ENCODE measurements around the gene ZNF775.

The ZNF775 gene

DNA sequence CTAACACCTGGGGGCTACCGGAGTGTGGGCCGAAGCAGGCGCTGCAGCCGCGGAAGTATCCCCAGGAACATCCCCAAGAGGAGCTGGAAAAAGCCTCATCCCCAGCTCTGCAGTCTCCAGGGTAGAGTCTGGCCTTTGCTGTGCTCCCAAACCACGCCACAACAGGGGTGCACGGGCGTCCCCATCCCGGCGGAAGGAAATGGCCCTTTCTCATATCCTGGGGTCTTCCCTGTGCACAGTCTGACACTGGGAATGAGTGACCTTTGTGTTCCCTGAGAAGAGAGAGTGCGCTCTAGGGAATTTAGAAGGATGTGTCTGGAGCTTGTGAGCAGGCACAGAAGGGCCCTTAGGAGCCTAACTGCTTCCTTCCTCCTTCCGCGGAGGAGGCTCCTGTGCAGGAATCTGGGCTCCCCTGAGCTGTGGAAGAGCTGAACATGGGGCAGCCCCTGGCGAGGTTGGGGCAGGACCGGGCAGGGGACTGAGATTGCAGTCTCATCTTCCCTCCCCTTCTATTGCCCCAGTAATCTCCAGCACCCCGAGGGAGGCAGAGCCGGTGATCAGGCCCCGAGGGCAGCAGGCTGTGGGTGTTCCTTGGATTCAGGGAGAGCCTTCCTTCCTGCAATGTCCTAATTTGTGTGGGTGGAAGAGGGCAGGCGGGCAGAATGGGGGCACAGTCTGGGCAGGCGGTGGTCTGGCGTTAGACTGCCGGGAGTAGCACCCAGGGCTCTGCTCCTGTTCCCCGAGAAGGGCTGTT, 9.2 kb upstream of the ZNF775 start:
- 59 to 67% methylated on average over 12 to 18 of the region's 23 CpGs for WGBS, 2 experiments (ENCODE audit: insufficient coverage in 2 of 2)
- Histone ChIP-seq H3K36me3 (ENCODE audit: control insufficient read depth, insufficient read depth, low read length) (peaks cover 51% of the 10 kb centered on the region), H3K9me3 (ENCODE audit: control insufficient read depth, low read length) (no peaks in the 10 kb centered on the region), H3K4me3 (ENCODE audit: extremely low read depth, insufficient read depth, low read length, poor library complexity, severe bottlenecking) (peak overlapping the region; percentile 80), H3K4me1 (ENCODE audit: control insufficient read depth, insufficient read depth, low read length, poor library complexity, severe bottlenecking) (peaks cover 51% of the 10 kb centered on the region), H3K27ac (ENCODE audit: low read depth, low read length, severe bottlenecking) (peak overlapping the region; percentile 98)

GRCh38 chr7:150370612-150371071, 8.5 kb upstream of the ZNF775 start:
- peak overlapping the region; percentile 80 for H3K4me3 ChIP-seq (ENCODE audit: extremely low read depth, insufficient read depth, low read length, poor library complexity, severe bottlenecking)
- peak overlapping the region; percentile 98 for H3K27ac ChIP-seq (ENCODE audit: low read depth, low read length, severe bottlenecking)
- WGBS, 2 experiments (ENCODE audit: insufficient coverage in 2 of 2) = 82 to 90% methylated on average over 3 of the region's 3 CpGs
- H3K9me3 ChIP-seq (ENCODE audit: control insufficient read depth, low read length) = no peaks in the 10 kb centered on the region
- H3K4me1 ChIP-seq (ENCODE audit: control insufficient read depth, insufficient read depth, low read length, poor library complexity, severe bottlenecking) = peaks cover 53% of the 10 kb centered on the region
- peaks cover 56% of the 10 kb centered on the region for H3K36me3 ChIP-seq (ENCODE audit: control insufficient read depth, insufficient read depth, low read length)

GRCh38 chr7:150371131-150371995, 7.8 kb upstream of the ZNF775 start:
- no peaks in the 10 kb centered on the region for H3K9me3 ChIP-seq (ENCODE audit: control insufficient read depth, low read length)
- no peak overlapping the region for H3K4me3 ChIP-seq (ENCODE audit: extremely low read depth, insufficient read depth, low read length, poor library complexity, severe bottlenecking)
- peak overlapping the region; percentile 98 for H3K27ac ChIP-seq (ENCODE audit: low read depth, low read length, severe bottlenecking)
- WGBS, 2 experiments (ENCODE audit: insufficient coverage in 2 of 2) = 95% methylated on average over 44 to 47 of the region's 48 CpGs
- peaks cover 57% of the 10 kb centered on the region for H3K36me3 ChIP-seq (ENCODE audit: control insufficient read depth, insufficient read depth, low read length)
- H3K4me1 ChIP-seq (ENCODE audit: control insufficient read depth, insufficient read depth, low read length, poor library complexity, severe bottlenecking) = peaks cover 60% of the 10 kb centered on the region

GRCh38 chr7:150371996-150372270, 7.2 kb upstream of the ZNF775 start:
- 94 to 98% methylated on average over 22 to 30 of the region's 30 CpGs for WGBS, 2 experiments (ENCODE audit: insufficient coverage in 2 of 2)
- Histone ChIP-seq H3K27ac (ENCODE audit: low read depth, low read length, severe bottlenecking) (peak overlapping the region; percentile 41), H3K4me1 (ENCODE audit: control insufficient read depth, insufficient read depth, low read length, poor library complexity, severe bottlenecking) (peaks cover 65% of the 10 kb centered on the region), H3K36me3 (ENCODE audit: control insufficient read depth, insufficient read depth, low read length) (peaks cover 57% of the 10 kb centered on the region), H3K4me3 (ENCODE audit: extremely low read depth, insufficient read depth, low read length, poor library complexity, severe bottlenecking) (no peak overlapping the region), H3K9me3 (ENCODE audit: control insufficient read depth, low read length) (no peaks in the 10 kb centered on the region)

DNA sequence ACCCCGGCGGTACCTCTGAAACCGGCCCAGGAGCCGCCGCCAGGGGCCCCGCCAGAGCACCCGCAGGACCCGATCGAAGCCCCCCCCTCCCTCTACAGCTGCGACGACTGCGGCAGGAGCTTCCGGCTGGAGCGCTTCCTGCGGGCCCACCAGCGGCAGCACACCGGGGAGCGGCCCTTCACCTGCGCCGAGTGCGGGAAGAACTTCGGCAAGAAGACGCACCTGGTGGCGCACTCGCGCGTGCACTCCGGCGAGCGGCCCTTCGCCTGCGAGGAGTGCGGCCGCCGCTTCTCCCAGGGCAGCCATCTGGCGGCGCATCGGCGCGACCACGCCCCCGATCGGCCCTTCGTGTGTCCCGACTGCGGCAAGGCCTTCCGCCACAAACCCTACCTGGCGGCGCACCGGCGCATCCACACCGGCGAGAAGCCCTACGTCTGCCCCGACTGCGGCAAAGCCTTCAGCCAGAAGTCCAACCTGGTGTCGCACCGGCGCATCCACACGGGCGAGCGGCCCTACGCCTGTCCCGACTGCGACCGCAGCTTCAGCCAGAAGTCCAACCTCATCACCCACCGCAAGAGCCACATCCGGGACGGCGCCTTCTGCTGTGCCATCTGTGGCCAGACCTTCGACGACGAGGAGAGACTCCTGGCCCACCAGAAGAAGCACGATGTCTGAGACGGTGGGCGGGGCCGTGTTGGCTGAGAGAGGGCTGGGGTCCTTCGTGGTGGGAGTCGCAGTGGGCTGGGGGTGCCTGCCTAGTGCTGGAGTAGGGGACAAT, 6.7 kb upstream of the ZNF775 start:
- Histone ChIP-seq H3K4me3 (ENCODE audit: extremely low read depth, insufficient read depth, low read length, poor library complexity, severe bottlenecking) (no peak overlapping the region), H3K27ac (ENCODE audit: low read depth, low read length, severe bottlenecking) (peak overlapping the region; percentile 41), H3K9me3 (ENCODE audit: control insufficient read depth, low read length) (no peaks in the 10 kb centered on the region), H3K36me3 (ENCODE audit: control insufficient read depth, insufficient read depth, low read length) (peaks cover 57% of the 10 kb centered on the region), H3K4me1 (ENCODE audit: control insufficient read depth, insufficient read depth, low read length, poor library complexity, severe bottlenecking) (peaks cover 71% of the 10 kb centered on the region)
- 95 to 98% methylated on average over 63 to 77 of the region's 79 CpGs for WGBS, 2 experiments (ENCODE audit: insufficient coverage in 2 of 2)

DNA sequence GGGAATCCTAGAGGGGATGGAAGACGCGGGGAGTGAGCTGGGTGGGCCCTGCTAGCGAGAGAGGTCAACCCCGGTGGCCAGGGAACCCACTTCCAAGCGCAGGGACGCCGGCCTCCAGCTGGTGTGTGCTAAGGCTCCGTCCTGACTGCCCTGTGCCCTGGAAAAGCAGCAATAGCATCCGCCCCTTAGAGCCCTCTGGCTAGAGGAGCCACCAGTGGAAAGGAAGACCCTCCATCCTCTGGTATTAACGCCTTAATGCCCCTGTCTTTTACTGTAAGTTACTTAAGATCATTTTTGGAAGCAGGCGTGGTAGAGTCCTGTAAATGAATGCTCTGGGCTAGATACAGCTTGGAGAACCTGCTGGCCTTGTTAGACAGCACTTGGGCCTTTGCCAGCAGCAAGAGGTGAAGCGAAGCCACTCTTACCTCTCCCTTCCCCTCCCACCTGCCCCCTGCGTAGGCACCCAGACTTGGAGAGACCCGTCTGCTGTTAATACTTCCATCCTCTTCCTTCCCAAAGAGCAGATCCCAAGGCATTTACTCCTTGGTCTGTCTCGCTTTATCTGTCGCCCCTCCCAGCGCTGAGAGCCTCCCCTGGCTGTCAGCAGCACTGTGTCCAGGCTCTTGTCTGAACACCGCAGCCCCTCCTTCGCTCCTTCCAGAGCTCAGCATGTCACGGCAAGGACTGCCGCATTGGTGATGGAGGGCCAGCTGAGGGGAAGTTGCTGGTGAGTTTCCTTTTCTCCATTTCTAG, 5.9 kb upstream of the ZNF775 start:
- Histone ChIP-seq H3K27ac (ENCODE audit: low read depth, low read length, severe bottlenecking) (peak overlapping the region; percentile 90), H3K4me1 (ENCODE audit: control insufficient read depth, insufficient read depth, low read length, poor library complexity, severe bottlenecking) (peaks cover 76% of the 10 kb centered on the region), H3K9me3 (ENCODE audit: control insufficient read depth, low read length) (no peaks in the 10 kb centered on the region), H3K36me3 (ENCODE audit: control insufficient read depth, insufficient read depth, low read length) (peaks cover 57% of the 10 kb centered on the region), H3K4me3 (ENCODE audit: extremely low read depth, insufficient read depth, low read length, poor library complexity, severe bottlenecking) (no peak overlapping the region)
- WGBS, 2 experiments (ENCODE audit: insufficient coverage in 2 of 2) = 86 to 89% methylated on average over 15 of the region's 21 CpGs

DNA sequence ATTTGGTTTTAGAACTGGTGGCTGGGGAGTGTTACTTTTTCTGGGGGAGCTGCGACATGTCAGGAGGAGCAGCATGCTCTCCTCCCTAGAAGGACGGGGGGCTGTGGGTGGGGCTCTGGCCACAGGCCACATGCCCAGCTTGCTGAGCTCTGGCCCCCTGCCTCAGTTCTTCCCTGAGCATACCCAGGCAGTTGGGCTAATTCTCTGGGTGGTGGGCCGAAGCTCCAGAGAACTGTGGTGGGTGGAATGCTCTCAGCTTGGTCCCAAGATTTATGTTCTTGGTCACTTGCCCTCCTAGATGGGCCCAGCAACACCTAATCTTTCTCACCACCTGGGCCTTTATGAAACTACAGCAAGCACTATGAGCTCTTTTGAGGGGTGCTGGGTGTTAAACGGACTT, 5.1 kb upstream of the ZNF775 start:
- H3K4me1 ChIP-seq (ENCODE audit: control insufficient read depth, insufficient read depth, low read length, poor library complexity, severe bottlenecking) = peaks cover 76% of the 10 kb centered on the region
- no peaks in the 10 kb centered on the region for H3K9me3 ChIP-seq (ENCODE audit: control insufficient read depth, low read length)
- 100% methylated on average over 1 of the region's 4 CpGs for WGBS, 2 experiments (ENCODE audit: insufficient coverage in 2 of 2)
- peak overlapping the region; percentile 3 for H3K4me3 ChIP-seq (ENCODE audit: extremely low read depth, insufficient read depth, low read length, poor library complexity, severe bottlenecking)
- peak overlapping the region; percentile 90 for H3K27ac ChIP-seq (ENCODE audit: low read depth, low read length, severe bottlenecking)
- peaks cover 57% of the 10 kb centered on the region for H3K36me3 ChIP-seq (ENCODE audit: control insufficient read depth, insufficient read depth, low read length)

- Histone ChIP-seq H3K9me3 (ENCODE audit: control insufficient read depth, low read length) (no peaks in the 10 kb centered on the region), H3K36me3 (ENCODE audit: control insufficient read depth, insufficient read depth, low read length) (peaks cover 57% of the 10 kb centered on the region), H3K4me3 (ENCODE audit: extremely low read depth, insufficient read depth, low read length, poor library complexity, severe bottlenecking) (peak overlapping the region; percentile 3), H3K4me1 (ENCODE audit: control insufficient read depth, insufficient read depth, low read length, poor library complexity, severe bottlenecking) (peaks cover 76% of the 10 kb centered on the region), H3K27ac (ENCODE audit: low read depth, low read length, severe bottlenecking) (peak overlapping the region; percentile 90)
- 50 to 69% methylated on average over 3 to 5 of the region's 5 CpGs for WGBS, 2 experiments (ENCODE audit: insufficient coverage in 2 of 2)
These were observed 4.7 kb upstream of the ZNF775 start for GRCh38 chr7:150374472-150374871.

DNA sequence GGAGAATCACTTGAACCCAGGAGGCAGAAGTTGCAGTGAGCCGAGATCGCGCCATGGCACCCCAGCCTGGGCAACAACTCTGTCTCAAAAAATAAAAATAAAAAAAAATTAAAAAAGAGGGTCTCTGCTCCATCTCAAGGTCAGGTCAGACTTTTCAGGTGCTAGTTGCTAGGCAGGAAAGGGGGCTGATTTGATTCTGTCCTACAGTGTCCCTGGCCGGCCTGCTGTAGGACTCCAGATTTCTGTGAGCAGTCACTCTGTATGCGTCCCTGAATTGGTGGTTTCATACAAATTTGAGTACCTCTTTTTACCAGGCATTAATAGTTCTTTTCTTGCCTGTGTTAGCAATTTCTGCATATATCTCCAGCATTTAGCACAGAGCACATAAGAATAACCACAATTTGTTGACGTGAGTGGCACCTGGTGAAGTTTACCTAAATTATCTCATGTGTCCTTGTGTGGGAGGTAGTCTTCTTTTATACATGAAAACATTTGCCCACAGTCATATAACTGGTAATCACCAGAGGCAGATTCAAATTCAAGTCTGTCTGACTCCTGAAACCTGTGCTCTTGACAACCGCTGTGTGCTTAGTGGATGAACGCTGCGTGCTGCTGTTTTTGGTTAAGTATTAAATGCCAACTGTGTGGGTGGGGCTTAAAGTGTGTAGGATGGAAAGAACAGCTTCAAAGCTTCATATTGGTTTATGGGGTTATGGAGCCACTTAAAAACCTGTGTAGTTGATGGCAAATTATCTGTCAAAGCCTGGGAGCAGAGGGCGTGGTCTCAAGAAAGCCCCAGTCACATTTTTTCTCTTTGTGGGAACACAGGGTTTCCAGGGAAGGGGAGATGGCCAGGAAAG, 3.2 kb upstream of the ZNF775 start:
- WGBS, 2 experiments (ENCODE audit: insufficient coverage in 2 of 2) = 84 to 89% methylated on average over 6 of the region's 10 CpGs
- Histone ChIP-seq H3K9me3 (ENCODE audit: control insufficient read depth, low read length) (no peaks in the 10 kb centered on the region), H3K4me1 (ENCODE audit: control insufficient read depth, insufficient read depth, low read length, poor library complexity, severe bottlenecking) (peaks cover 69% of the 10 kb centered on the region), H3K27ac (ENCODE audit: low read depth, low read length, severe bottlenecking) (peak overlapping the region; percentile 45), H3K36me3 (ENCODE audit: control insufficient read depth, insufficient read depth, low read length) (peaks cover 44% of the 10 kb centered on the region), H3K4me3 (ENCODE audit: extremely low read depth, insufficient read depth, low read length, poor library complexity, severe bottlenecking) (no peak overlapping the region)
